K562 (cell line): Measurements from ENCODE around the gene NUDT1. TPM values are rescaled to one million over a fixed set of nuclear protein-coding genes. Genes with fewer than 3 reads are reported as not detected.

Source experiments
- ATAC-seq: fragments of 200-7000 bp; cut with Tn5 transposase; 3 replicates; pipeline ENCODE4 v1.9.1; 2020; ENCODE audit warnings: moderate library complexity
- BruUV-seq: library from RNA; stranded (reverse); fragments of 400-500 nt; replicated peaks from 2 replicates; lab custom pipeline; 2021; lab: Mats Ljungman, UMichigan
- CTCF ChIA-PET: fragments of 300-600 bp; formaldehyde crosslinking; extraction: SDS; loops from one replicate; lab custom pipeline; 2021; ENCODE audit warnings: low intra/inter-chr PET ratio; lab: Yijun Ruan, JAX
- POLR2A ChIA-PET: fragments of 300-600, 350-650 bp; sonication (Branson Sonifier 250); formaldehyde crosslinking; extraction: SDS; loops from one replicate; lab custom pipeline; 2021; ENCODE audit warnings: antibody characterized with exemption, inconsistent platforms; lab: Yijun Ruan, JAX
- DNase-seq, 4 experiments: peaks; one replicate each; pipeline versions ENCODE4 v3.0.0 to v3.0.0-alpha.2; 2011 to 2018; ENCODE audit warnings: low spot score in 3 of 4, mixed read lengths in 3 of 4; ENCODE audit errors: extremely low read depth in 1 of 4
- FAIRE-seq: peaks from 2 replicates; lab custom pipeline; 2011; peaks lifted over from hg19 to GRCh38; lab: Jason Lieb, UNC
- H2AFZ ChIP-seq: 2 replicates; pipeline ENCODE4 v1.6.0; 2011; ENCODE audit warnings: low read depth, low read length, control low read depth, inconsistent platforms
- H3K27ac ChIP-seq: fragments of 200-600 bp; 3 replicates; pipeline ENCODE4 v1.8.0; 2011; ENCODE audit warnings: low read depth, mild to moderate bottlenecking, control low read depth, inconsistent platforms, low read length, moderate library complexity, mixed read lengths; ENCODE audit errors: extremely low read depth
- H3K27me3 ChIP-seq, 2 experiments: fragments of 300-600 bp in 1 of 2; 2 replicates in 1 of 2; 3 replicates in 1 of 2; pipeline versions ENCODE4 v1.6.0 to v1.8.0; 2011; ENCODE audit warnings: inconsistent platforms in 2 of 2, low read length in 2 of 2, mild to moderate bottlenecking in 1 of 2, mixed read lengths in 1 of 2, moderate library complexity in 1 of 2; ENCODE audit not compliant: control insufficient read depth in 2 of 2, insufficient read depth in 2 of 2
- H3K36me3 ChIP-seq: fragments of 300-600 bp; 3 replicates; pipeline ENCODE4 v1.8.0; 2011; ENCODE audit warnings: mild to moderate bottlenecking, low read length, inconsistent platforms; ENCODE audit not compliant: control insufficient read depth, insufficient read depth
- H3K4me1 ChIP-seq, 2 experiments: fragments of 200-600 bp in 1 of 2; replicated peaks in 1 of 2; 2 replicates in 1 of 2; 3 replicates in 1 of 2; pipeline versions ENCODE4 v1.5.1 to v1.8.0; 2011; ENCODE audit warnings: inconsistent platforms in 2 of 2, low read length in 2 of 2, mild to moderate bottlenecking in 1 of 2, mixed read lengths in 1 of 2, moderate library complexity in 1 of 2; ENCODE audit not compliant: control insufficient read depth in 2 of 2, insufficient read depth in 2 of 2
- H3K4me2 ChIP-seq: 2 replicates; pipeline ENCODE4 v1.6.1; 2011; ENCODE audit warnings: low read length, control low read depth, inconsistent platforms, mixed read lengths; ENCODE audit not compliant: insufficient read depth
- H3K4me3 ChIP-seq: fragments of 200-600 bp; sonication (generic), shearing (Covaris generic); 2 replicates; pipeline ENCODE4 v1.5.1; 2016; ENCODE audit warnings: control low read depth, inconsistent platforms
- H3K79me2 ChIP-seq: fragments of 200-600 bp; 3 replicates; pipeline ENCODE4 v1.8.0; 2011; ENCODE audit warnings: low read length, inconsistent platforms; ENCODE audit not compliant: control insufficient read depth, insufficient read depth
- H3K9ac ChIP-seq, 2 experiments: 2 replicates each; pipeline versions ENCODE4 v1.6.0 to v1.6.1; 2011; ENCODE audit warnings: low read depth in 2 of 2, low read length in 2 of 2, control low read depth in 1 of 2, inconsistent platforms in 1 of 2, mild to moderate bottlenecking in 1 of 2, mixed read lengths in 1 of 2; ENCODE audit not compliant: insufficient read depth in 1 of 2
- H3K9me1 ChIP-seq: one replicate; pipeline ENCODE4 v1.6.0; 2011; ENCODE audit warnings: inconsistent platforms, mild to moderate bottlenecking, low read length, moderate library complexity; ENCODE audit not compliant: control insufficient read depth, insufficient read depth
- H3K9me3 ChIP-seq: replicated peaks from 2 replicates; pipeline ENCODE4 v1.5.1; 2011; ENCODE audit warnings: low read depth, low read length, inconsistent platforms; ENCODE audit not compliant: control insufficient read depth, insufficient read depth
- H4K20me1 ChIP-seq: replicated peaks from 2 replicates; pipeline ENCODE4 v1.6.1; 2011; ENCODE audit warnings: low read length, inconsistent platforms, mixed read lengths; ENCODE audit not compliant: control insufficient read depth, insufficient read depth
- CC2D1A ChIP-seq: fragments of 450-650 bp; IDR thresholded peaks from 2 replicates; pipeline ENCODE4 v1.6.1; 2017; ENCODE audit warnings: mild to moderate bottlenecking
- HDAC2 ChIP-seq: fragments of 450-650 bp; IDR thresholded peaks from 2 replicates; pipeline ENCODE4 v1.6.1; 2016; ENCODE audit warnings: mild to moderate bottlenecking
- HDGF ChIP-seq: fragments of 450-650 bp; IDR thresholded peaks from 2 replicates; pipeline ENCODE4 v1.6.1; 2016
- HNRNPH1 ChIP-seq: fragments of 200-400 bp; formaldehyde crosslinking; optimal IDR thresholded peaks from 2 replicates; pipeline ENCODE3; 2017; ENCODE audit warnings: low read depth, mild to moderate bottlenecking, low read length, moderate library complexity
- HNRNPL ChIP-seq: fragments of 200-400 bp; formaldehyde crosslinking; IDR thresholded peaks from 2 replicates; pipeline ENCODE4 v1.6.1; 2017; ENCODE audit warnings: low read depth, mild to moderate bottlenecking, low read length
- JUND ChIP-seq, 2 experiments: IDR thresholded peaks; 2 replicates in 1 of 2; 3 replicates in 1 of 2; pipeline ENCODE4 v1.6.1; 2011; ENCODE audit warnings: borderline replicate concordance in 2 of 2, low read depth in 2 of 2, low read length in 2 of 2, improper control_type of control experiment in 1 of 2, missing biosample characterization in 1 of 2, missing genetic modification characterization in 1 of 2, missing genetic modification reagents in 1 of 2
- ZNF280B ChIP-seq: fragments of 250-450 bp; sonication (Bioruptor Pico); IDR thresholded peaks from 2 replicates; pipeline ENCODE4 v1.5.1; 2021; ENCODE audit warnings: mild to moderate bottlenecking
- ZNF780A ChIP-seq: fragments of 250-450 bp; sonication (Bioruptor Pico); IDR thresholded peaks from 2 replicates; pipeline ENCODE4 v1.5.0; 2021; ENCODE audit warnings: mild to moderate bottlenecking
- WGBS: fragments of 100-300 bp; shearing (Covaris generic); methylation state at CpG from one replicate; pipeline ENCODE4 v1.1.6; 2016; ENCODE audit warnings: low coverage, mixed read lengths; ENCODE audit not compliant: insufficient coverage; ENCODE audit errors: missing lambda C conversion rate; 5-methylcytosine and 5-hydroxymethylcytosine counted together
- in situ Hi-C: fragments of 300-500 bp; cut with MboI; formaldehyde crosslinking; loops from 4 replicates; pipeline ENCODE4 v1.15.0; 2018; ENCODE audit warnings: inconsistent platforms, mixed read lengths
- intact Hi-C: fragments of 100-400 bp; cut with micrococcal nuclease; formaldehyde crosslinking; loops from 2 replicates; pipeline ENCODE4 v1.14.2; 2022
- polyA plus RNA-seq, 8 experiments: library from polyadenylated mRNA; depleted of rRNA in 4 of 8; stranded (reverse) in 5 of 8; unstranded in 3 of 8; fragments of >200 nt; fragmentation: Nextera tagmentation in 2 of 8; fragmentation: Illumina TruSeq in 1 of 8; extraction: Ambion mirVana in 2 of 8; extraction: Trizol in 1 of 8; gene quantifications; 2 replicates each; pipeline versions ENCODE4 v1.2.1 to v1.2.3, GENCODE V29; 2011 to 2014; ENCODE audit warnings: inconsistent platforms in 1 of 8, missing spikeins in 1 of 8
- total RNA-seq, 7 experiments: library from RNA; depleted of rRNA in 6 of 7; stranded (reverse); fragments of >200 nt in 6 of 7; fragmentation: Illumina TruSeq in 2 of 7; extraction: Trizol in 2 of 7; gene quantifications; 2 replicates each; pipeline versions ENCODE4 v1.2.1 to v1.2.3, GENCODE V29; 2011 to 2021; ENCODE audit warnings: low replicate concordance in 1 of 7

NUDT1 gene
- total and polyA plus RNA-seq, 9 of the 15 experiments (the other 6 are each of a cell fraction or from before 2014, with no cell fraction given), result 5.3 to 73.3 (median 29.6) TPM

- no peaks in the 10 kb centered on the region for H3K27me3 ChIP-seq
- peaks cover 11% of the 10 kb centered on the region for H4K20me1 ChIP-seq
- DNase-seq, result no peak
- no peak for ATAC-seq
- no peaks in the 10 kb centered on the region for H3K9me1 ChIP-seq
- no peaks in the 10 kb centered on the region for H3K9me3 ChIP-seq
- TF ChIP-seq HNRNPH1 (no peak), HNRNPL (no peak), CC2D1A (no peak), ZNF280B (CRISPR knock-in tag) (no peak), JUND (IDR thresholded peaks at IDR 0.05; ENCODE audit: borderline replicate concordance, low read depth, low read length) (no peak), JUND (tag; IDR thresholded peaks at IDR 0.05; ENCODE audit: borderline replicate concordance, low read depth, low read length) (no peak), ZNF780A (CRISPR knock-in tag) (no peak), HDGF (no peak), HDAC2 (no peak)
- TF ChIP-seq, all 486 proteins: peak for 0
- no peak overlapping the region for H3K4me2 ChIP-seq
- ChIA-PET POLR2A (interaction anchor here (1.0 to 1.2 kb wide), 2 partner anchors 26 kb away, joined by 4 to 6 read pairs; no protein-coding TSS in a partner anchor), CTCF (no interaction called here)
- FAIRE-seq, result no peak
- peaks cover 0 to 17% of the 10 kb centered on the region in 2 experiments; a peak in 2 of 5 replicates for H3K4me1 ChIP-seq
- peaks cover 43% of the 10 kb centered on the region; the same call in 2 of the 3 replicates for H3K36me3 ChIP-seq
- no TSS peak for BruUV-seq
- no peak overlapping the region for H2AFZ ChIP-seq
- H3K79me2 ChIP-seq, result peaks cover under 1% of the 10 kb centered on the region; the same call in 1 of the 3 replicates
- 92% methylated on average over 5 of the region's 7 CpGs for WGBS
- intact Hi-C loops, result no loop called here
- in situ Hi-C loops, result no loop called here
- no peak overlapping the region for H3K27ac ChIP-seq
- H3K4me3 ChIP-seq, result no peak overlapping the region
- peak overlapping the region in 1 of 2 experiments; percentile 28; a peak in 2 of 4 replicates for H3K9ac ChIP-seq
Observed at GRCh38 chr7:2274666-2275065, 32.6 kb downstream of the NUDT1 start.
